ENCODE data around the gene TC2N. TPM values are rescaled to one million over a fixed set of nuclear protein-coding genes. Genes with fewer than 3 reads are reported as not detected.

Gene TC2N
- total and polyA plus RNA-seq, 2 donors (not counting 1 experiment from before 2014, with no cell fraction given) = 3.7 to 10.4 TPM

DNA sequence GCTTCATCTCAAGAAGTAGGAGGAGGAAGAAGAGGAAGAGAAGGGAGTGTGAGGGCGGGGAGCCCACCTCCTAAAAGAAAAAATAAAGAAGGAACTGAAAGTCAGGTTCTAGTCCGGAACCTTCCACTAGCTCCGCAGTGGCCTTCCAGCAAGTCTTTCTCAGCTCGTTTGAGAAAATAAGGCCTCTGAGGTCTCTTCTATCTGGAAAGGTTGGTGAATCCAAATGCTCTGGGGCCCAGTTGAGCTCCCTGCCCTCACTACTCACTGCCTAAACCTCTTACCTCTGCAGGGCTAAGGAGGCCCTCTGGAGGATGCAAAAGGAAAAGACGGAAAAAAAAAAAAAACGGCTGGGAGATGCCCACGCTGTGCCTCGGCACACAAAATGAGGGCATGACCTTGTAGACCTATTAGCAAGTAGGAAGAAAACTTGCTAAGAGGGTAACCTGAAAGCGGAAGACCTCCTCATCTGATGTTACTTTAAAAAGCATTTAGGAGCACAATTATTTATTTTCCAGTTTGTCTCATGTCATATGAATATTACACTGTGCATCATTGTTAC is 44.2 kb upstream of the TC2N start:
- no peak for TF ChIP-seq EZH2 (IDR thresholded peaks at IDR 0.05; ENCODE audit: borderline replicate concordance, insufficient read depth, low read depth, low read length, poor library complexity, severe bottlenecking)
- TF ChIP-seq CTCF (IDR thresholded peaks at IDR 0.05) = no peak
- ChIA-PET CTCF (interaction anchor here (0.5 to 3.0 kb wide), 13 partner anchors 13 to 911 kb away, joined by 3 to 12 read pairs (median 3); no protein-coding TSS in a partner anchor), POLR2A (interaction anchor here (0.7 kb wide), 1 partner anchor 37 kb away, joined by 5 read pairs; no protein-coding TSS in a partner anchor)
- peak overlapping the region; percentile 75 for H3K4me2 ChIP-seq (replicated peaks; ENCODE audit: low read depth, low read length, poor library complexity, severe bottlenecking)
- peak; percentile 84 for ATAC-seq (ENCODE audit: low read depth)
- Mint-ChIP-seq H3K27me3 (peaks cover 20% of the 10 kb centered on the region), H3K9me3 (ENCODE audit: insufficient read depth) (no peaks in the 10 kb centered on the region), H3K4me3 (peak overlapping the region; percentile 66), H3K4me1 (peaks cover 16% of the 10 kb centered on the region), H3K27ac (peak overlapping the region; percentile 82)
- H3K27ac ChIP-seq (ENCODE audit: low read length in 2 of 2) = peak overlapping the region in 1 of 2 donors; percentile 76
- H3K27me3 ChIP-seq (replicated peaks in 1 of 4; ENCODE audit: control extremely low read depth in 1 of 4, control insufficient read depth in 3 of 4, insufficient read depth in 4 of 4, low read length in 3 of 4) = peaks cover 0 to 6% (median 0%) of the 10 kb centered on the region in 4 experiments
- peaks cover 12 to 14% of the 10 kb centered on the region in 2 donors for H3K4me1 ChIP-seq (ENCODE audit: control insufficient read depth in 2 of 2, insufficient read depth in 2 of 2, low read length in 2 of 2)
- H3K36me3 ChIP-seq (replicated peaks in 1 of 2; ENCODE audit: control extremely low read depth in 1 of 2, control insufficient read depth in 1 of 2, extremely low read depth in 1 of 2, insufficient read depth in 2 of 2, low read length in 1 of 2) = no peaks in the 10 kb centered on the region
- WGBS (ENCODE audit: insufficient coverage) = 10% methylated on average over 4 of the region's 9 CpGs
- intact Hi-C loops (cut with micrococcal nuclease) = loop anchor here (2.0 to 5.0 kb wide), 2 partner anchors 39 to 75 kb away; no protein-coding TSS in a partner anchor
- H3K4me3 ChIP-seq (ENCODE audit: control extremely low read depth in 1 of 5, extremely low read depth in 1 of 5, insufficient read depth in 1 of 5, low read depth in 2 of 5, low read length in 4 of 5) = peak overlapping the region in 3 of 5 experiments; percentile 20 to 48 (median 25)
- no peaks in the 10 kb centered on the region for H4K20me1 ChIP-seq (ENCODE audit: control insufficient read depth, insufficient read depth, low read length, poor library complexity, severe bottlenecking)
- peak overlapping the region; percentile 76 for H2AFZ ChIP-seq (ENCODE audit: insufficient read depth, low read depth, low read length, poor library complexity, severe bottlenecking)
- DNase-seq = peak; percentile 47
- peaks cover 0 to 11% (median 0%) of the 10 kb centered on the region in 3 donors for H3K9me3 ChIP-seq (ENCODE audit: control extremely low read depth in 1 of 3, control insufficient read depth in 2 of 3, insufficient read depth in 1 of 3, low read length in 2 of 3)
- H3K9ac ChIP-seq (ENCODE audit: low read length) = peak overlapping the region; percentile 50
- H3K79me2 ChIP-seq (ENCODE audit: control insufficient read depth, insufficient read depth, low read length) = no peaks in the 10 kb centered on the region

DNA sequence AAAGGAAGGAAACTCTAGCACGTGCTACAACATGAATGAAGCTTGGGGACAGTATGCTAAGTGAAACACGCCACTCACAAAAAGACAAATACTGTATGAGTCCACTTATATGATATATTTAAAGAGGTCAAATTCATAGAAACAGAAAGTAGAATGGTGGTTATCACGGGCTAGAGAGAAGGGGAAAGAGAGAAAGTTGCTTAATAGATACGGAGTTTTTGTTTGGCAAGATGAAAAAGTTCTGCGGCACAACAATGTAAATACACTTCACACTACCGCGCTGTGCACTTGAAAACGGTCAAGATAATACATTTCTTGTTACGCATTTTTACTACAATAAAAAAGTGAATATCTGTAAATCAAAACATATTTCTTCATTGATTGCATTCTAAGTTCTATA is 42.9 kb upstream of the TC2N start:
- H3K27ac ChIP-seq (ENCODE audit: low read length in 2 of 2) = no peak overlapping the region
- H3K36me3 ChIP-seq (replicated peaks in 1 of 2; ENCODE audit: control extremely low read depth in 1 of 2, control insufficient read depth in 1 of 2, extremely low read depth in 1 of 2, insufficient read depth in 2 of 2, low read length in 1 of 2) = no peaks in the 10 kb centered on the region
- POLR2A ChIA-PET = no interaction called here
- TF ChIP-seq CTCF (IDR thresholded peaks at IDR 0.05) (no peak), EZH2 (IDR thresholded peaks at IDR 0.05; ENCODE audit: borderline replicate concordance, insufficient read depth, low read depth, low read length, poor library complexity, severe bottlenecking) (no peak)
- H3K27ac Mint-ChIP-seq = no peak overlapping the region
- peaks cover 16% of the 10 kb centered on the region for H3K4me1 Mint-ChIP-seq
- H3K9me3 Mint-ChIP-seq (ENCODE audit: insufficient read depth) = no peaks in the 10 kb centered on the region
- peaks cover 12 to 14% of the 10 kb centered on the region in 2 donors for H3K4me1 ChIP-seq (ENCODE audit: control insufficient read depth in 2 of 2, insufficient read depth in 2 of 2, low read length in 2 of 2)
- H3K9ac ChIP-seq (ENCODE audit: low read length) = no peak overlapping the region
- H3K27me3 Mint-ChIP-seq = peaks cover 18% of the 10 kb centered on the region
- no peak overlapping the region for H3K4me2 ChIP-seq (replicated peaks; ENCODE audit: low read depth, low read length, poor library complexity, severe bottlenecking)
- CTCF ChIA-PET = interaction anchor here (2.7 kb wide), 1 partner anchor 87 kb away, joined by 11 read pairs; no protein-coding TSS in a partner anchor
- H3K79me2 ChIP-seq (ENCODE audit: control insufficient read depth, insufficient read depth, low read length) = no peaks in the 10 kb centered on the region
- no peak overlapping the region for H3K4me3 Mint-ChIP-seq
- DNase-seq (no peak), ATAC-seq (ENCODE audit: low read depth) (no peak)
- H3K4me3 ChIP-seq (ENCODE audit: control extremely low read depth in 1 of 5, extremely low read depth in 1 of 5, insufficient read depth in 1 of 5, low read depth in 2 of 5, low read length in 4 of 5) = no peak overlapping the region
- intact Hi-C loops (cut with micrococcal nuclease) = loop anchor here (2.0 to 5.0 kb wide), 2 partner anchors 38 to 73 kb away; no protein-coding TSS in a partner anchor
- WGBS (ENCODE audit: insufficient coverage) = 100% methylated on average over 3 of the region's 9 CpGs
- H3K27me3 ChIP-seq (replicated peaks in 1 of 4; ENCODE audit: control extremely low read depth in 1 of 4, control insufficient read depth in 3 of 4, insufficient read depth in 4 of 4, low read length in 3 of 4) = peaks cover 0 to 5% (median 0%) of the 10 kb centered on the region in 4 experiments
- no peak overlapping the region for H2AFZ ChIP-seq (ENCODE audit: insufficient read depth, low read depth, low read length, poor library complexity, severe bottlenecking)
- H4K20me1 ChIP-seq (ENCODE audit: control insufficient read depth, insufficient read depth, low read length, poor library complexity, severe bottlenecking) = no peaks in the 10 kb centered on the region
- H3K9me3 ChIP-seq (ENCODE audit: control extremely low read depth in 1 of 3, control insufficient read depth in 2 of 3, insufficient read depth in 1 of 3, low read length in 2 of 3) = peaks cover 0 to 10% (median 0%) of the 10 kb centered on the region in 3 donors
